Stimulated activated CD8-positive, alpha-beta memory T cell treated with anti-CD3 and anti-CD28 coated beads, Interleukin-2, amount 100 ng/mL, for 48 hours (primary cell): Measurements from ENCODE around the gene NR3C1.

ENCODE experiments used
- DNase-seq, 2 donors: peaks; one replicate each; pipeline ENCODE4 v3.0.0-alpha.2; 2020; ENCODE audit warnings: low read depth in 2 of 2

NR3C1 gene

GRCh38 chr5:143231973-143232812 lies 171.3 kb downstream of the NR3C1 start:
- no peak for DNase-seq

GRCh38 chr5:143231416-143231815 lies 172.1 kb downstream of the NR3C1 start:
- DNase-seq: no peak

- no peak for DNase-seq
Measured at GRCh38 chr5:143230676-143230996, 172.8 kb downstream of the NR3C1 start.

- no peak for DNase-seq
Measured at GRCh38 chr5:143229896-143230675, 173.4 kb downstream of the NR3C1 start.

DNA sequence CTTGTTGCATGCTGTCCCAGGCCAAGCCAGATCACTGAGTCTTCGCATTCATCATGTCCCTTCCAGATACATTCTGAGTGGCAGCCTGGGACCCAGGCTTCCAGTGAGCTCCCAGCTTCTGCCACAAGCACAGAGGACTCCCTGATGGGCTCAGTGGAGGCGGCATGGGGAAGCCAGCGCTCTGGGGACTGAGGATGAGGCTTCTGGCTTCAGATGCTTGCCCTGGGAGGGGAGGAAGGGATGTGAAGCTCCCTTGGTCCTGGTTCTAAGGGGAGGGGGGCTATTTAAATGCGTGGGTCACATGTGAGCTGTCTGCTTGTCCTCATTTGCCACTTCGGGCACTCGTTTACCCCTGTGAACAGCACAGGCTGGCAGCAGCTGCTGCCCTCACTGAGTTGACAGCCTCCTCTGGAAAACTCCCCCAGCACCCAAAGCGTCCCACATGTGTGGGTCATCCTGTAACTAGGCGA lies 174.0 kb downstream of the NR3C1 start:
- no peak for DNase-seq

DNA sequence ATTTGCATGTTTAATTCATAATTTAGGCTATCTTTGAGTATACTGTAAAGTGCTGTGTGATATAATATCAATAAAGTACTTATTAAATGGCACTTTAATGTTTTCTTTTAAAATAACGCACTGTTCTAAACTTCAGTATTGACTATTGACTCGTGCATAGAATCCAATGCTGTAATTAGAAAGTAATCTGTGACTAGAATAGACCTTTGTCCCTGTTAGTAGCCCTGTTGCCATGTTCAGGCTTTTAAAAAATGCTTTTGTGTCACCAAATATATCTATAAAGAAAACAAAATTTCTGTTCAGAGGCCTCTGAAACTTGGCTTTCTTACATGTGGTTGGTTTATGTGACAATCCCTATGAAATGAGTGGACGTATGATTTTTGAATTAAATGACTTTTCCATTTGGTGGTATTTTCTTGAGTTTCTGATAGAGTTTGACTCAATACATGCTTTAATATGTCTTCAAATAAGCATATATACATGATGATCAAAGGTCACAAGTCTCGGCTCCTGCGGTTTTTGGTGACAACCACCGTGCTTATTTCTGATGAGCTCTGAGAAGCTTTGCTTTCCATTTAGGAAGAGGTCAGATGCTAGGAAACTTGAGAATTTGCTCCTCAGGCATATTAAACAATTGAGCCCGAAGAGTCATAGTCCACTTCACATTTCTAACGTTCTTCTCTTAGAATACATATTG lies 174.7 kb downstream of the NR3C1 start:
- no peak for DNase-seq
